Hepatic stellate cell (primary cell): ENCODE data around the gene ADRB2.

Source experiments
- DNase-seq: peaks from one replicate; pipeline ENCODE4 v3.0.0; 2011; ENCODE audit warnings: low spot score

The ADRB2 gene

DNA sequence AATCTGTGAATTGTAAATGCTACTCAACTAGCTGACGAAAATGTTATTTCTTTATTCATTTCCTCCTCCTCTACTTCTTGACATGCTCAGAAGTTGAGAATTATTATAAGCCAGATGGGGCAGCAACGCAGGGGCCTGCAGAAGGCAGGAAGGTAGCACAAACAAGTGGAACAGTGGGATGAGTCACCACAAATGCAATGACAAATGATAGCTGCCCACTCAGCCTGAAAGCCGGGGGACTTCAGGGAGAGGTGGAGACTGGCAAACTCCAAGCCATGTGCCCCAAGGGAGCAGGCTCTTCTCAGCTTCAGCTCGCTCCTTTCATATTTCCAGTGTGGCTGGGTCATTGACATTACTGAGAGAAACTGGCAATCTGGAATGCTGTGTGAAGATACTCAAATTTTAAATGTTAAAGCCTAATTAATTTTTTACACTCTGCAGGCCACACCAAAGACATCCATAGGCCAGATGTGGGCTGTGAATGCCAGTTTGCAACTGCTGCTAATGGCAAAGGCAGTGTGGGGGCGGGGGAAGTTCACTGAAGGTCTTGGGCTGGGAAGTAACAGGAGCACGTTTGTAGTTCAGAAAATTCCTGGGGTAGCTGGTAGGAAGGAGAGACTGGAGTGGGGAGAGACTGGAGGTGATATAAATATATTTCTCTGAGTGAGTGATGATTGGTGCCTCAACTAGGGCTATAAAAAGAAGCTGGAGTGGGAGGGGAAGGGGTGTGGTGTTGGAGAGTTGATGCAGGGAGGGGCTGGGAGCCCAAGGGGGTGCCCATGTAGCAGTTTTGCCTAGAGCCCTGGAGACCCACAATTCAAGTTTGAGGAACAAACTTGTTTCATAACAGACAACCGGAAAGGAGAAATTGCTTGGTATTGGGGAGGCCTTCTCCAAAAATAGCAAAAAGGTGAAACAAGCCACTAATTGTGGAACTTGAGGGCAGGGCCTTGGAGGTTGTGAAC lies 20.8 kb upstream of the ADRB2 start:
- DNase-seq, result no peak

DNA sequence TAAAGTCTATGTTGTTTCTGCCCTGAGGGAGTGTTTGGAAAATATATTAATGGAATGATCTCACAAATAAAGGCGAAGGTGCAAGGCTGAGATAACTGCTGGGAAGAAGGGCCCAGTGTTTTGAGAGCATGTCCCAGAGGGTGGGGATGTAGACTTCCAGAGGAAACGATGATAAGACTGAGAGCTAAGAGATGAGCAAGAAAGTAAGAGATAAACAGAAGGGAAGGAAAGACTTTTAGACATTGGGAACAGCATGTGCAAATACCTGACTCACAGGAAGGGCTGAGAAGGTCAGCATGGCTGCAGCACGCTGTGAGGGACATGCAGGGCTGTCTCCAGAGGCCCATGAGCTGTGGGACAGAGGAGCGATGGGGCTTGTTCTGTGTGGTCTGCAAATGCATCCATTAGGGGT lies 19.9 kb upstream of the ADRB2 start:
- DNase-seq, result no peak

DNA sequence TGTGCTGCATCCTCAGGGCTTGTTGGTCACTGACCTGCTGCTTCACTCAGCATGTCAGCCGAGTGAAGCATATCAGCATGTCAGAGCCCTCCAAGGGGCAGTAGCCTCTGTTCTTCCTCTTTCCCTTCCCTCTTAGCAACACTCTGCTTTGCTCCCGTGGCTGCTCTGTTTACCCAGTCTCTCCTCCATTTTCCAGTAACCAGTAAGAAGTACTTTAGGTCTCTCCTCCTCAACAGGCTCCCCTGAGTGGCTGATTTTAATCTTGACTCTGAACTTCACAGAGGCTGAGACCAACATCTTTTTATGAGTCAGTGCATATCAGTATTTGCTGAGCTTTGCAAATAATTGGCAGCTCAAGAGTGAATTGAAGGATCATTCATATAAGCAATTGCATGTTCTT lies 18.6 kb upstream of the ADRB2 start:
- DNase-seq, result no peak

DNA sequence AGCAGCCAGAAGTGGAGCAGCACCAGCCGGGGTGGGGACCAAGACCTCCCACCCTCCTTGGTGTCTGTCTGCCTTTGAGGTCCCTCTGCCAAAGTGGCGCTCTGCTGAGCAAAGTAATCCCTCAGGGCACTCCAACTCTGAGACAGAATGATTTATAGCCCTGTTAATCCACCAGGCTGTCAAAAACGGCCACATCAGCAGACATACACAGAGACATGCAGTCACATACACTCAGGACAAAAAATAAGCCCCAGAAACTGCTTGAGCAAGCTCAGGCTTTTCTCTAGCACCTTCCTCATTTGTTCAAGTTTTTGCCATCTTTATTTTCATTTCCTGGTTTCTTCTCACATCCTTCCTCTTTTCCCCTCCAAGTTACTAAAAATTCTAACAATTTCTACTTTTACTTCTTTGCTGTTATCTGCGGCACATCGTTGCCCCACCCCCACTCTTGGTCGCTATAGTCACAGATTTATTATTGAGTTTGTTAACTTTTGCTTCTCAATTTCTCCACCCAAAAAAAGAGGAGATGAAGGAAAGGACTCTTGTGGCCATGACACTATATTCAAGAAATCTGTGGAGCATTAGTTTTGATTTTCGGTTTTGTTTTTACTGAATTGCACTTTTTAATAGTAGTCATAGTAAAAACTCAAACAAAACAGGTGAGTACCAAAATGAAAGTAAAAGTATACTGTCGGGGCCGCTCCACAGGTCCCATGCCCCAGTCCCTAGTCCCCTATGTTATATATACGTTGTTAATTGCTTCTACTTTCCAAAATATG lies 17.4 kb upstream of the ADRB2 start:
- DNase-seq, result no peak

DNA sequence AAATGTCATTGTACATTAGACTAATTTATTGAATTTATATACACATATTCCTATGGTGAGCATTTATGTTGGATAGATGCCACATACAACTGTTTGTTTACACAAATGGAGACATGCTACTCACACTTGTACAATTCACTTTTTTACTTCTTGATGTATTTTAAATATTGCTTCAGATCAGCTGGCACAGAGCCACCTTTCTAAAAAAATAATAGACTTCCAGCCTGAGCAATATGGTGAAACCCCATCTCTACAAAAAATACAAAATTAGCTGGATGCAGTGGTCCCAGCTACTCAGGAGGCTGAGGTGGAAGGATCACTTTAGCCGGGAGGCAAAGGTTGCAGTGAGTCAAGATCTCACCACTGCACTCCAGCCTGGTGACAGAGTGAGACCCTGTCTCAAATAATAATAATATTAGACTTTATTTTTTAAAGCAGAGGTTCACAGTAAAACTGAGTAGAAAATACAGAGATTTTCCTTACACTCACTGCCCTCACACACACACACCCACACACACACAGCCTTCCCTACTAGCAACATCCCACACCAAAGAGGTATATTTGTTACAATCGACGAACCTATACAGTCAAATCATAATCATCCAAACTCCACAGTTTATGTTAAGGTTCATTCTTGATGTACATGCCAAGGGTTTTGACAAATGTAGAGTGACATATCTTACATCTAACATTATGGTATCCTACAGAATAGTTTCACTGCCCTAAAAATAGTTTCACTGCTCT lies 16.5 kb upstream of the ADRB2 start:
- no peak for DNase-seq

DNA sequence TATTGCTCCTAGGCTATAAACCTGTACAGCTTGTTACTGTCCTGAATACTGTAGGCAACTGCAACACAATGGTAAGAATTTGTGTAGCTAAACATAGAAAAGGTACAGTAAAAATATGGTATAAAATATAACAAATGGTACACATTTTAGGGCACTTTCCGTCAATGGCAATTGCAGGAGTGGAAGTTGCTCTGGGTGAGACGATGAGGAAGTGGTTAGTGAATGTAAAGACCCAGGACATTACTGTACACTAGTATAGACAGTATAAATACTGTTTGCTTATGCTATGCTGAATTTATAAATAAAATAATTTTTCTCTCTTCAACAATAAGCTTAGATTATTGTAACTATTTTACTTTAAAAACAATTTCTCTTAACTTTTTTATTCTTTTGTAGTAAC lies 15.6 kb upstream of the ADRB2 start:
- DNase-seq, result no peak

DNA sequence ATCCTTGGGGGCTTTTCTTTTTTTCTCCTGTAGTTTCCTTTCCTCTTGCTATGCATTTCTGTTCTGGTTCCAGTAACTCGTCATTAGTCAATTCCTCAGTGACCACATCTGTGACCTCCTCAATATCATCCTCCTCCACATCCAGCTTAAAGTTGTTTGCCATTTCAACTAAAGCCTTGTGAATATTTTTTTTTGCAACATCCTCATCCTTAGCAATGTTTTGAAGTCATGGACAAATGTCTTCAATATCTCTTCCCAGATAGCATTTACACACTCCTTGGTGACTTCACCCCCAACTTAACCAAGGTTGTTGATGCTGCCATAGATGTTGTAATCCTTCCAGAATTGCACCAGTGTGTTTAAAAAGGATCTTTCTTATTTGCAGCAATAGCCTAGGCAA lies 14.7 kb upstream of the ADRB2 start:
- DNase-seq, result no peak

DNA sequence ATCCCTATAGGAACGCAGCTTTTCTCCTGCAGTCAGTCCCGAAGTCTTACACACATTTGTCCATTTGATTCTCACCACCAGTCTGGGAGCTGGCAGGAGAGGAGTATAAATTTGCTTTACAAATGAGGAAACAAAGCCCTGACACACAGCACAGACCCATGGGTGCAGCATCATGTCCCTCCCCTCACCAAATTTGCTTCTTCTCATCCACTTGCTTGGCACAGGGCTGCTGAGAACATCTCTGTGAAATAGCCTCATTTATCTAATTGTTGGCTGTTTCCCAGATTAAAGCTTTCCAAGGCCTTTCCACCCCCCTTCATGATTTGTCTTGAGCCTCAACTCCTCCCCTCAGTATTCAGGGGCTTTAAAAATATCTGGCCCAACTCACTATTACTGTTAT lies 11.3 kb upstream of the ADRB2 start:
- no peak for DNase-seq

DNA sequence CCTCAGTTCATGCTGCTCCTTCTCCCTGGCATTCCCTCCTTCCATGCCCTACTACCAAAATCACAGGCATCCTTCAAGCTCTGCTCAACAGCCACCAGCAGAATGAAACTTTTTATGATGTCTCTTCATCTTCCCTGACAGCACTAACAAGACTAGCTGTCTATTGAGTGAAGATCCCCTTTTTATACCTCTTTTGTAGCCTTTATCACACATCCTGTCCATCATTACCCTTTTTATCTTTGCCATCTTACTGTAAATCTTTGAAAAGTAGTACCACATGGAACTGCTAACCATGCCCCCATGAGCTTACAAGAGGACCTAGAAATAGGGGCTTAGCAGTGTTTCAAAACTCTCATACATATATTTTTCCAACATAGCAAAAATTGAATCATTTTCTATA lies 10.8 kb upstream of the ADRB2 start:
- DNase-seq, result no peak

DNA sequence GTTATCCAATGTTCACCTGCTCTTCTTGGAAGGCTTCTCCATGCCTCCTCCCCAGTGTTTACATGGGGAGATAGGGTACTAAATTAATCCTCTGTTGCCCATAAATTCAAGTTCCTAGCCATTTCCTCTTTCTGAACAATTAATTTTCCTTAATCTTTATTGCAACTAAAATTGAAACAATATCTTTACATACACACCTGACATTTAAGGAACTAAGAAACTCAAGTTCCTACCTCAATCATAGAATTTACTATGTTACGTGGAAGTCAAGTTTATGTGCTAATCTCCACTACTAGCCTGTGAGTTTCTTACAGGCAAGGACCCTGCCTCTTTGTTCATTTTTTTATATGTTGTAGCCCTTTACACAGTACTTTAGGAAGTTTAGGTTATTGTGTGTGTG lies 10.1 kb upstream of the ADRB2 start:
- DNase-seq, result no peak

DNA sequence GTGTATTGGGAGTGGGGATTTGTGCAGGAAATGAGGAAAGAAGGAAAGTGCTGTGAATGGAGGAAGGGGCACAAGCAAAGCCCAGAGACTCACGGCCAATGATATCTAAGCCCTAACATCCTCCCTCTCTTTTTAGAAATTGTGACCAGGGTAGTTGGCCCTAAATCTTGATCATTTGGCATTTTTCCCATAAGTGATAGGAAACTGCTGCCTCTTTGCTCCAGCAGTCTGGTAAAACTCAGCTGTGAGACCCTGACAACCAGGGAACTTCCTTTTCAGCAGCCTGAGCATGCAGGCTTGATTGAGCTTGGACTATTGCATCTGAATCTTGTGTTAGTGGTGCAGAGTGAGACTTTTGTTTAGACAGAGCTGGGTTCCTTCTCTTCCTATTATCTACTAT lies 9.6 kb upstream of the ADRB2 start:
- DNase-seq, result no peak

DNA sequence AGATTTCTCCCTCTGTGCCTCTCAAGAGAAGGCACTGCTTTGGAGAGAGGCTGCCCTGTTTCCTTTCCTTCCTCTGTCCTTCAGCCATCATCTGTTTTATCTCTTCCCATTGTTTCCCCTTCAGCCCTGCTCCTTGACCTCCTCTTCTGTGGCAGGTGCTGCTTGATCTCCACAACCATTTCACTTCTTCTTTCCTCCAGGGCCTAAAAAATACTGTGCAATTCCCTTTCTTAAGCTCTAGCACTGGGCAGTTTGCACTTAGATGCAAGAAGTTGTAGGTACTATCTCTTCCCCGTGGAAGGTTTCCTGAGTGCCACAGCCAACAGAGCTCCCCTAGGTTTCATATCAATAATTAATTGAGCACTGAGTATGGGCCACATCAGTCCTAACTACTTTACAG lies 8.8 kb upstream of the ADRB2 start:
- no peak for DNase-seq

DNA sequence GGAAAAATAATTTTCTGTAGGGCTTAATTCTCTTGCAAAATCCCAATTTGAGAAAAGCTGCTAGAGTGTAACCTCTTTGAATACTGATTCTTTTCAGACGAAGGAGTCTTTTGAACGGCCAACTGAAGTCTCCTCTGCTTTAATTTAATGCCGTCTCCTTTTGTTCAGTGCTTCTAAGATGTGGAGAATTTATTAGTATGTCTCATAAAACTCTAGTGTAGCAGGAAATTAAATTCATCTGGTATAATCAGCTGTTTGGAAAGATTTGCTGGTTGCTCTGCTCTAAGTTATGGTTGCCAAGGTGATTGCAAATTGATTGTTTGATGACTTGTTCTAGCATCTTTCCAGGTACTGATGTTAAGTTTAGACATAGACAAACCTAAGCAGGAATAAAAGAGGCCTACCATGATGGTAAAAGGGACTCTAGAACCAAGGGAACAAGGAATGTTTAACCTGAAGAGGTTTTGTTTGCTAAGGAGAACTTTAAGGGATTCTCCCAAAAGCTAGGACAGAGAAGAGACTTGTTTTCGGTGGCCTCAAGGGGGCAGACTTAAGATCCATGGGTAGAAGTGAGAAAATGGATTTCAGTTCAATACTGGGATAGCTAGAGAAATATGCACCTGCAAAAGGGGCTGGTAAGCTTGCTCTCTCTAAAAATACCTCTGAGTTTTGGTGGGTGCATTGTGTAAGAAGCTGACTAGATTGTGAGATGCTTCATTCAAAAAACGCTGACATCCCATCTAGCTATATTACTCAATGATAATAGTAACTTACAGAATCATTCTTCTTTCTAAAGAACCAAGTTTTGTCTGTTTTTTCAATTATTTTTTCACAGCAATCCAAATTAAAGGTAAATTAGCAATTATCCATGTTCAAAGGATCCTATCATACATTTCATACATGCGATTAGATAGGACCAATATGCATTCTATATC lies 5.7 kb upstream of the ADRB2 start:
- DNase-seq, result no peak

DNA sequence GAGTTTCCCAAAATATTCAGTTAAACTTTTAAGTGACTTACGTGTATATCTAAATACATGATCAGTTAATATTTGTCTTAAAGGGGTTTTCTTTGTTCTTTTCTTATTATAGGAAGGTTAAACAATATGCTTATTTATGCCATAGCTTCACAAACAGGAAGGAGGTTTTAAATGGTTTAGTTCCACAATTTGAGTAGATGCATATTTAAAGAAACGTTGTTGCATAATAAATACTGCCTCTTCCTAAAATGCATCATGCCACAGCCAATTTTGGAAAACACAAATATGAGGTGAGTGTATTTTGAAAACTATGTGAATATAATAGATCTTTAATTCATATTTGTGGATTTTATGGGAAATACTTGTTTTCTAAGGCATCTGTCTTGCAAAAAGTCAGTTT lies 2.5 kb upstream of the ADRB2 start:
- DNase-seq, result no peak

DNA sequence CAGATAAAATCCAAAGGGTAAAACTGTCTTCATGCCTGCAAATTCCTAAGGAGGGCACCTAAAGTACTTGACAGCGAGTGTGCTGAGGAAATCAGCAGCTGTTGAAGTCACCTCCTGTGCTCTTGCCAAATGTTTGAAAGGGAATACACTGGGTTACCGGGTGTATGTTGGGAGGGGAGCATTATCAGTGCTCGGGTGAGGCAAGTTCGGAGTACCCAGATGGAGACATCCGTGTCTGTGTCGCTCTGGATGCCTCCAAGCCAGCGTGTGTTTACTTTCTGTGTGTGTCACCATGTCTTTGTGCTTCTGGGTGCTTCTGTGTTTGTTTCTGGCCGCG lies 727 bp upstream of the ADRB2 start:
- DNase-seq, result no peak

DNA sequence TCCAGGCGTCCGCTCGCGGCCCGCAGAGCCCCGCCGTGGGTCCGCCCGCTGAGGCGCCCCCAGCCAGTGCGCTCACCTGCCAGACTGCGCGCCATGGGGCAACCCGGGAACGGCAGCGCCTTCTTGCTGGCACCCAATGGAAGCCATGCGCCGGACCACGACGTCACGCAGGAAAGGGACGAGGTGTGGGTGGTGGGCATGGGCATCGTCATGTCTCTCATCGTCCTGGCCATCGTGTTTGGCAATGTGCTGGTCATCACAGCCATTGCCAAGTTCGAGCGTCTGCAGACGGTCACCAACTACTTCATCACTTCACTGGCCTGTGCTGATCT lies 294 bp downstream of the ADRB2 start:
- DNase-seq, result no peak

DNA sequence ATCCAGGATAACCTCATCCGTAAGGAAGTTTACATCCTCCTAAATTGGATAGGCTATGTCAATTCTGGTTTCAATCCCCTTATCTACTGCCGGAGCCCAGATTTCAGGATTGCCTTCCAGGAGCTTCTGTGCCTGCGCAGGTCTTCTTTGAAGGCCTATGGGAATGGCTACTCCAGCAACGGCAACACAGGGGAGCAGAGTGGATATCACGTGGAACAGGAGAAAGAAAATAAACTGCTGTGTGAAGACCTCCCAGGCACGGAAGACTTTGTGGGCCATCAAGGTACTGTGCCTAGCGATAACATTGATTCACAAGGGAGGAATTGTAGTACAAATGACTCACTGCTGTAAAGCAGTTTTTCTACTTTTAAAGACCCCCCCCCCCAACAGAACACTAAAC lies 1.3 kb downstream of the ADRB2 start:
- no peak for DNase-seq

DNA sequence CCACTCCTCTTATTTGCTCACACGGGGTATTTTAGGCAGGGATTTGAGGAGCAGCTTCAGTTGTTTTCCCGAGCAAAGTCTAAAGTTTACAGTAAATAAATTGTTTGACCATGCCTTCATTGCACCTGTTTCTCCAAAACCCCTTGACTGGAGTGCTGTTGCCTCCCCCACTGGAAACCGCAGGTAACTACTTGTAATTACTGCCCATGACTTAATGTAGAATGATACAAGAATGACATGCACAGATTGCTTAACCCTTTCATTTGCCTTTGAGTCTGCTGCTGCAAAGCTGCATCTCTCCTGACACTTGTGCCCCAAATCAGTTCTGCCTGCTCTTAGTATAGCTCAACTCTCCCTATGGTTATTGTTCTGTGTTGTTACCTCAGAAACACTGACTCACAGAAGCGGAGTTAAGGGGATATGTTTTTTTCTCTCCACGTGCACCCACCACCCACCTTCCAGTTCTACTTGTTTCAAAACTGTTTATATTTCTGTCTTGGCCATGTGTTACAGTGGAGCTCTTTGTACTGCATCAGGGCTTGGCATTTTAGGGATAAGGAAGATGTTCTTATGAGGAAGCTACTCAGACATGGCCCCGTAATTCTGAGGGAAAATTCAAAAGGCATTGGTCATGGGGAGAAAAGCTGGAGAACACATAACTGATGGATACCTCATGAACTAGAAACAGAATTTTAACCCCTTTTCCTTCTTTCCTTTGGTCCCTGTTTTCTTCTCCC lies 2.3 kb downstream of the ADRB2 start:
- DNase-seq, result no peak

DNA sequence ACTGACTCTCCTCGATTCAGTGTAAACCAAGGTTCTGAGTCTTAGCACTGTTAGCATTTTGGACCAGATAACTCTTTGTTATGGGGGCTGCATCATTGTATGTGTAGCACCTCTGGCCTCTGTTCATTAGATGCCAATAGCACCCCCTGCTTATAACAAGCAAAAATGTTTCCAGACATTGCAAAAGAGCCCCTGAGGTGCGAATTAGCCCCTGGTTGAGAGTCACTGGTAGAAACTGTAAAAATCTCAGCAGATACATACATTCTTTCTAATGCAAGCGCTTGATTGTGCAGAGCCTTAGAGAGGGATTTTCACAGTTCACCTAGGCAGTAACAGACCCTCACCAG lies 2.8 kb downstream of the ADRB2 start:
- no peak for DNase-seq

DNA sequence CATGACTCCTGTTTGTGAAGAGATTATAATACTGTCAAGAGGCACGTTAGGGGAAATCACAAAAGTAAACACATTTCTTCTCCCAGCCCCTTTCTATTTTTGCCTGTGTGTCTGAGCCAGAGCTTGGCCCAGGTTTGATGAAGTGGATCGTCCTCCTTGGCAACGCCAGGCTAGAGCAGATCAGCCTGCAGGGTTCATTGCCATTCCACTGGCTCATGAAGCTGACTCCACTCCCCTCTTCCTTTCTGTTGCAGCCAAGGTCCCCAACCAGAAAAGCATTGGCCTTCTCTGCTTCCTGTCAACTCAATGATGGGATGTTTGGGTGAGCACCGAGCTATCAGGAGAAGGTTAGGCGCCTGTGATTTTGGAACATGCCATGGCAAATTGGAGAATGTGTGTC lies 3.3 kb downstream of the ADRB2 start:
- no peak for DNase-seq

DNA sequence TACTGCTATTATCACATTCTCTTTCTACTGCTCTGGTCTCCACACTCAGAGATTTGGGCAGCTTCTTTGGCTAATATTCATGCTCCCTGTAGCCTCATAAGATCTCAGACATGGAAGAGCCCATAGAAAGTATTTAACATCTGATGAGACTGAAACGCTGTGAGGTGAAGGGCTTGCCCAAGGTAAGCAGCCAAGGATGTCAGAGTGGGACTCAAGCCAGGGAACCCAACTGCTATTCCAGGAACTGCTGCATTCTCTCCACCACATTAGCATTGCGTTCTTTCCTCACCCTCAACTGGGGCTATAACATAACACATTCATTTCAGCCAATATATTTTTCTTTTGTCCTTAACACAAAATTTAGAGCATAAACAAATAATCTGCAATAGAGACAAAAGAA lies 3.8 kb downstream of the ADRB2 start:
- DNase-seq, result no peak
